Measurements from ENCODE around the gene STIMATE. TPM values are rescaled to one million over a fixed set of nuclear protein-coding genes. Genes with fewer than 3 reads are reported as not detected.

The STIMATE gene
- total and polyA plus RNA-seq, 2 of the 4 experiments (the other 2 are of a cell fraction) = 10.6 to 17.8 TPM

DNA sequence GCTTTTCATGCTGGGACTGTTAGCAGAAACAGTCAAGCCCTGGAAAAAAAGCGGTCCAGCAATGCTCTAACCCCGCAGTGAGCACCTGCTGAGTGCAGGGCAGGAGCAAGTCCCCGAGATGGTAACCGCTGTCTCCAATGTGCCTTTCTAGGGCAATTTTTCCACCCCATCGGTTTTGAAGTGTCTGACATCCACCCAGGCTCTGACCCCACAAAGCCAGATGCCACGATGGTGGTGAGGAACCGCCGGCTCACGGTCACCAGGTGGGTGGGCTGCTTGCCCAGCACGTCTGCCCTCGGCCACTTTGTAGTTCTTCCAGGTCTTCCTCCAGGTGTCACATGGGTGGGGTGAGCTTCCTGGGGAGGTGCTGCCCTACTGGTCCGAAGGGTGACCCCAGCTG, 106.0 kb downstream of the STIMATE start:
- H3K9me1 ChIP-seq (ENCODE audit: insufficient read depth, low read length) = no peaks in the 10 kb centered on the region
- no peak overlapping the region for H3K9ac ChIP-seq (ENCODE audit: low read depth, low read length)
- no peak overlapping the region for H3K4me3 ChIP-seq (ENCODE audit: insufficient read depth, low read depth, low read length)
- no peak overlapping the region for H3K14ac ChIP-seq (replicated peaks; ENCODE audit: low read depth, low read length)
- H3K27ac ChIP-seq (ENCODE audit: insufficient read depth, low read length) = no peak overlapping the region
- H2BK15ac ChIP-seq (ENCODE audit: low read depth, low read length) = no peak overlapping the region
- TF ChIP-seq RCOR1 (IDR thresholded peaks at IDR 0.05; ENCODE audit: insufficient replicate concordance, low read length) = no peak
- no peak for TF ChIP-seq RFX5 (IDR thresholded peaks at IDR 0.05; ENCODE audit: low read depth, low read length)
- no peak for TF ChIP-seq MAZ (IDR thresholded peaks at IDR 0.05; ENCODE audit: borderline replicate concordance, low read depth, low read length)
- no peaks in the 10 kb centered on the region for H3K9me3 ChIP-seq (ENCODE audit: control insufficient read depth, insufficient read depth, low read length)
- no peak overlapping the region for H3K18ac ChIP-seq (ENCODE audit: low read depth, low read length)
- CTCF ChIA-PET = interaction anchor here (1.5 kb wide), 1 partner anchor 11 kb away, joined by 5 read pairs; no protein-coding TSS in a partner anchor
- no peak overlapping the region for H4K91ac ChIP-seq (ENCODE audit: insufficient read depth, low read depth, low read length)
- no peak overlapping the region for H4K8ac ChIP-seq (ENCODE audit: low read depth in 2 of 2, low read length in 2 of 2)
- H2AK9ac ChIP-seq (replicated peaks; ENCODE audit: low read depth, low read length, poor library complexity) = no peak overlapping the region
- no peak overlapping the region for H3K4ac ChIP-seq (ENCODE audit: low read depth, low read length)
- H2AK5ac ChIP-seq (ENCODE audit: low read depth, low read length) = no peak overlapping the region
- no peak overlapping the region for H2AFZ ChIP-seq (replicated peaks; ENCODE audit: low read length, poor library complexity)
- POLR2A ChIA-PET (ENCODE audit: unreplicated experiment) = no interaction called here
- no peak for ATAC-seq (ENCODE audit: low read depth)
- no peak overlapping the region for H2BK5ac ChIP-seq (ENCODE audit: low read depth, low read length, poor library complexity, severe bottlenecking)
- BruUV-seq (replicated peaks) = no TSS peak
- no peak overlapping the region for H3K56ac ChIP-seq (ENCODE audit: extremely low read depth, insufficient read depth, low read length)
- no peaks in the 10 kb centered on the region for H4K20me1 ChIP-seq (ENCODE audit: insufficient read depth, low read length)
- no peak overlapping the region for H3K23ac ChIP-seq (ENCODE audit: low read depth, low read length)
- no peak overlapping the region for H2BK20ac ChIP-seq (ENCODE audit: low read depth, low read length)
- dilution Hi-C loops (cut with HindIII; ENCODE audit: low sequenced_read_pairs, unreplicated experiment) = no loop called here
- 69% methylated on average over 4 of the region's 12 CpGs; no CpG with 5 or more reads in 1 of the 2 experiments for WGBS, 2 experiments (ENCODE audit: extremely low coverage in 2 of 2, insufficient read length in 1 of 2)
- in situ Hi-C loops (cut with MboI; ENCODE audit: low sequenced_read_pairs) = no loop called here
- no peak overlapping the region for H4K5ac ChIP-seq (ENCODE audit: low read depth, low read length)
- DNase-seq = no peak
- no peaks in the 10 kb centered on the region for H3K79me1 ChIP-seq (ENCODE audit: low read depth in 1 of 2, low read length in 2 of 2)
- no peaks in the 10 kb centered on the region for H3K4me1 ChIP-seq (ENCODE audit: control insufficient read depth, insufficient read depth, low read length)
- no peak overlapping the region for H3K4me2 ChIP-seq (ENCODE audit: low read depth, low read length)
- intact Hi-C loops (cut with micrococcal nuclease) = no loop called here
- peaks cover 35% of the 10 kb centered on the region; the same call in 1 of the 2 replicates for H3K27me3 ChIP-seq (ENCODE audit: control insufficient read depth, insufficient read depth, low read length)
- H2BK120ac ChIP-seq (ENCODE audit: low read depth, low read length) = no peak overlapping the region
- H3K36me3 ChIP-seq (ENCODE audit: control insufficient read depth, insufficient read depth, low read length) = no peaks in the 10 kb centered on the region

Measured in IMR-90 (cell line).